ENCODE data around the gene SLC16A2.

SLC16A2 gene

DNA sequence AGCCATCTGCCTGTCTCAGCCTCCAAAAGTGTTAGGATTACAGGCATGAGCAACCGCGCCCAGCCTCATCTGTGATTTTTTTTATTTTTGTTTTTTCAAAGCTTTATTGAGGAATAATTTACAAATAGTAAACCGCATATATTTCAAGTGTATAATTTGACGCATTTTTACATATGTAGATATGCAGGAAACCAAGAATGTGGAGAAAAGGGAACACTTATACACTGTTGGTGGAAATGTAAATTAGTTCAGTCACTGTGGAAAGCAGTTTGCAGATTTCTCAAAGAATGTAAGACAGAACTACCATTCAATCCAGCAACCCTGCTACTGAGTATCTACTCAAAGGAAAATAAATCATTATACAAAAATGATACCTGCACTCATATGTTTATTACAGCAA lies 85.9 kb downstream of the SLC16A2 start:
- Histone ChIP-seq H3K4me2 (ENCODE audit: insufficient read depth, low read length, poor library complexity, severe bottlenecking) (no peak overlapping the region), H3K27me3 (ENCODE audit: control insufficient read depth in 3 of 3, insufficient read depth in 3 of 3, low read depth in 1 of 3, low read length in 3 of 3) (no peaks in the 10 kb centered on the region), H2BK15ac (ENCODE audit: low read length) (no peak overlapping the region), H4K8ac (ENCODE audit: low read depth, low read length) (no peak overlapping the region), H3K9ac (ENCODE audit: low read depth, low read length, poor library complexity) (no peak overlapping the region), H2BK12ac (ENCODE audit: low read length) (no peak overlapping the region), H2BK120ac (ENCODE audit: low read depth, low read length) (no peak overlapping the region), H3K23ac (ENCODE audit: low read depth, low read length, poor library complexity) (no peak overlapping the region), H2BK5ac (ENCODE audit: low read length) (no peak overlapping the region), H3K4me3 (ENCODE audit: low read length in 2 of 2) (no peak overlapping the region), H2AFZ (ENCODE audit: low read length) (no peak overlapping the region), H3K9me3 (replicated peaks in 1 of 2; ENCODE audit: control insufficient read depth in 2 of 2, insufficient read depth in 1 of 2, low read depth in 1 of 2, low read length in 2 of 2) (no peaks in the 10 kb centered on the region), H3K18ac (ENCODE audit: low read length) (no peak overlapping the region), H4K91ac (ENCODE audit: low read depth, low read length, poor library complexity) (no peak overlapping the region), H3K4ac (ENCODE audit: low read length) (no peak overlapping the region), H3K36me3 (replicated peaks in 1 of 2; ENCODE audit: control insufficient read depth in 2 of 2, insufficient read depth in 2 of 2, low read length in 2 of 2) (no peaks in the 10 kb centered on the region), H3K14ac (ENCODE audit: low read length) (no peak overlapping the region), H3K79me1 (ENCODE audit: low read depth, low read length) (no peaks in the 10 kb centered on the region), H3K4me1 (ENCODE audit: control insufficient read depth in 2 of 2, insufficient read depth in 1 of 2, low read depth in 1 of 2, low read length in 2 of 2) (peaks cover 0 to 1% of the 10 kb centered on the region in 2 donors), H3K27ac (replicated peaks; ENCODE audit: low read length) (no peak overlapping the region), H2AK5ac (ENCODE audit: low read depth, low read length) (no peak overlapping the region)
- DNase-seq (ENCODE audit: low spot score) = no peak
- no CpG with 5 or more reads among the region's 4 CpGs for WGBS, 2 donors (ENCODE audit: extremely low coverage in 2 of 2, insufficient read length in 2 of 2, insufficient replicate concordance in 1 of 2)

DNA sequence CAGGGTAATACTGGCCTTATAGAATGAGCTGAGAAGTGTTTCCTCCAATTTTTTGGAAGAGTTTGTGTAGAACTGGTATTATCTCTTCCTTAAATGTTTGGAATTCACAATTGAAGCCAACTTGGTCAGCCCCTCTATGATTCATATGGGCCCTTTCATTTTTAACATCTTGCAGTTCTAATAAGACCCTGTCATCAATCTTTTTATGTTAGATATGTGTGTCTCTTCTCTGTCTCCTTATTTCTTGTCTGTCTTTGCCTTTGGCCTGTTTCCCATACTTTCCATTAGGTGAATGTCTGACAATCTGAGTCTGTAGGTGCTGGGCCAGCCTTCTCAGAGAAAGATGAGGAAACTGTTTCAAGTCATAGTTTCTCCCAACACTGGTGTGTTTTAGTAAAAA lies 88.7 kb downstream of the SLC16A2 start:
- H2AK5ac ChIP-seq (ENCODE audit: low read depth, low read length) = no peak overlapping the region
- no peaks in the 10 kb centered on the region for H3K36me3 ChIP-seq (replicated peaks in 1 of 2; ENCODE audit: control insufficient read depth in 2 of 2, insufficient read depth in 2 of 2, low read length in 2 of 2)

DNA sequence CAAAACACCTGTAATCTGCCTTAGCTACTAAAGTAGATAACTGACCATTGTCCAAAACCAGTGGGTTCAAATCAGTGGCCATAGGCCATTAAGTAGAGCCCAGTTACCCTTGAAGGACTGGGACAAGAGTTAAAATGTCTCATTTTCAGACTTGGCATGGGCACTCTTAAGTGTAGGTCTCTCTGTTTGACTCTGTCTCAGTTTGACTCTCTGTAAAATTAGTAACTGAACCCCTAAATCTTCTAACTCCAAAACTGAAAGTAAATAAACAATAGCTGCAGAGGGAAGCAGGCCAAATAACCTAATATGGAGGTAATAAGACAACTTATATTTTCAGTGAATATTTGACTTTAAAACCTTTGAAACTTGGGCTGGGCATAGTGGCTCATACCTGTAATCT lies 89.1 kb downstream of the SLC16A2 start:
- no peak overlapping the region for H3K23ac ChIP-seq (ENCODE audit: low read depth, low read length, poor library complexity)
- no peak overlapping the region for H3K14ac ChIP-seq (ENCODE audit: low read length)
- no peak overlapping the region for H3K4me2 ChIP-seq (ENCODE audit: insufficient read depth, low read length, poor library complexity, severe bottlenecking)
- H3K4ac ChIP-seq (ENCODE audit: low read length) = no peak overlapping the region
- H2AK5ac ChIP-seq (ENCODE audit: low read depth, low read length) = no peak overlapping the region
- no peaks in the 10 kb centered on the region for H3K9me3 ChIP-seq (replicated peaks in 1 of 2; ENCODE audit: control insufficient read depth in 2 of 2, insufficient read depth in 1 of 2, low read depth in 1 of 2, low read length in 2 of 2)
- H3K27ac ChIP-seq (replicated peaks; ENCODE audit: low read length) = no peak overlapping the region
- peaks cover 0 to 3% of the 10 kb centered on the region in 2 donors for H3K4me1 ChIP-seq (ENCODE audit: control insufficient read depth in 2 of 2, insufficient read depth in 1 of 2, low read depth in 1 of 2, low read length in 2 of 2)
- no peak overlapping the region for H4K8ac ChIP-seq (ENCODE audit: low read depth, low read length)
- H3K36me3 ChIP-seq (replicated peaks in 1 of 2; ENCODE audit: control insufficient read depth in 2 of 2, insufficient read depth in 2 of 2, low read length in 2 of 2) = no peaks in the 10 kb centered on the region
- H2BK12ac ChIP-seq (ENCODE audit: low read length) = no peak overlapping the region
- H2BK5ac ChIP-seq (ENCODE audit: low read length) = no peak overlapping the region
- no peak overlapping the region for H2BK120ac ChIP-seq (ENCODE audit: low read depth, low read length)
- H4K91ac ChIP-seq (ENCODE audit: low read depth, low read length, poor library complexity) = no peak overlapping the region
- H3K18ac ChIP-seq (ENCODE audit: low read length) = no peak overlapping the region
- H3K27me3 ChIP-seq (ENCODE audit: control insufficient read depth in 3 of 3, insufficient read depth in 3 of 3, low read depth in 1 of 3, low read length in 3 of 3) = no peaks in the 10 kb centered on the region
- no peak for DNase-seq (ENCODE audit: low spot score)
- H2BK15ac ChIP-seq (ENCODE audit: low read length) = no peak overlapping the region
- no peaks in the 10 kb centered on the region for H3K79me1 ChIP-seq (ENCODE audit: low read depth, low read length)
- H3K4me3 ChIP-seq (ENCODE audit: low read length in 2 of 2) = no peak overlapping the region
- no peak overlapping the region for H3K9ac ChIP-seq (ENCODE audit: low read depth, low read length, poor library complexity)
- no peak overlapping the region for H2AFZ ChIP-seq (ENCODE audit: low read length)

More for the DNA sequence above, 88.7 kb downstream of the SLC16A2 start:
- no peak overlapping the region for H3K18ac ChIP-seq (ENCODE audit: low read length)
- no peak overlapping the region for H2BK12ac ChIP-seq (ENCODE audit: low read length)
- no peak overlapping the region for H3K9ac ChIP-seq (ENCODE audit: low read depth, low read length, poor library complexity)
- H2BK120ac ChIP-seq (ENCODE audit: low read depth, low read length) = no peak overlapping the region
- no peak for DNase-seq (ENCODE audit: low spot score)
- H3K23ac ChIP-seq (ENCODE audit: low read depth, low read length, poor library complexity) = no peak overlapping the region
- H3K9me3 ChIP-seq (replicated peaks in 1 of 2; ENCODE audit: control insufficient read depth in 2 of 2, insufficient read depth in 1 of 2, low read depth in 1 of 2, low read length in 2 of 2) = no peaks in the 10 kb centered on the region
- no peaks in the 10 kb centered on the region for H3K27me3 ChIP-seq (ENCODE audit: control insufficient read depth in 3 of 3, insufficient read depth in 3 of 3, low read depth in 1 of 3, low read length in 3 of 3)
- H3K27ac ChIP-seq (replicated peaks; ENCODE audit: low read length) = no peak overlapping the region
- peaks cover 0 to 5% of the 10 kb centered on the region in 2 donors for H3K4me1 ChIP-seq (ENCODE audit: control insufficient read depth in 2 of 2, insufficient read depth in 1 of 2, low read depth in 1 of 2, low read length in 2 of 2)
- no peak overlapping the region for H3K4me3 ChIP-seq (ENCODE audit: low read length in 2 of 2)
- no peak overlapping the region for H4K91ac ChIP-seq (ENCODE audit: low read depth, low read length, poor library complexity)
- H3K14ac ChIP-seq (ENCODE audit: low read length) = no peak overlapping the region
- no peak overlapping the region for H3K4ac ChIP-seq (ENCODE audit: low read length)
- H3K4me2 ChIP-seq (ENCODE audit: insufficient read depth, low read length, poor library complexity, severe bottlenecking) = no peak overlapping the region
- no peaks in the 10 kb centered on the region for H3K79me1 ChIP-seq (ENCODE audit: low read depth, low read length)
- H4K8ac ChIP-seq (ENCODE audit: low read depth, low read length) = no peak overlapping the region
- no peak overlapping the region for H2BK5ac ChIP-seq (ENCODE audit: low read length)
- H2AFZ ChIP-seq (ENCODE audit: low read length) = no peak overlapping the region
- no peak overlapping the region for H2BK15ac ChIP-seq (ENCODE audit: low read length)

- H2AFZ ChIP-seq (ENCODE audit: low read length) = no peak overlapping the region
- no peak overlapping the region for H3K4ac ChIP-seq (ENCODE audit: low read length)
- no peak for DNase-seq (ENCODE audit: low spot score)
- H3K9ac ChIP-seq (ENCODE audit: low read depth, low read length, poor library complexity) = no peak overlapping the region
- no peak overlapping the region for H2BK15ac ChIP-seq (ENCODE audit: low read length)
- no peaks in the 10 kb centered on the region for H3K36me3 ChIP-seq (replicated peaks in 1 of 2; ENCODE audit: control insufficient read depth in 2 of 2, insufficient read depth in 2 of 2, low read length in 2 of 2)
- H3K18ac ChIP-seq (ENCODE audit: low read length) = no peak overlapping the region
- no peak overlapping the region for H3K14ac ChIP-seq (ENCODE audit: low read length)
- no peak overlapping the region for H4K8ac ChIP-seq (ENCODE audit: low read depth, low read length)
- H2AK5ac ChIP-seq (ENCODE audit: low read depth, low read length) = no peak overlapping the region
- no peak overlapping the region for H2BK5ac ChIP-seq (ENCODE audit: low read length)
- no CpG with 5 or more reads among the region's 3 CpGs for WGBS, 2 donors (ENCODE audit: extremely low coverage in 2 of 2, insufficient read length in 2 of 2, insufficient replicate concordance in 1 of 2)
- peaks cover 0 to 3% of the 10 kb centered on the region in 2 donors for H3K4me1 ChIP-seq (ENCODE audit: control insufficient read depth in 2 of 2, insufficient read depth in 1 of 2, low read depth in 1 of 2, low read length in 2 of 2)
- H2BK12ac ChIP-seq (ENCODE audit: low read length) = no peak overlapping the region
- H3K23ac ChIP-seq (ENCODE audit: low read depth, low read length, poor library complexity) = no peak overlapping the region
- H3K27me3 ChIP-seq (ENCODE audit: control insufficient read depth in 3 of 3, insufficient read depth in 3 of 3, low read depth in 1 of 3, low read length in 3 of 3) = no peaks in the 10 kb centered on the region
- no peak overlapping the region for H3K4me2 ChIP-seq (ENCODE audit: insufficient read depth, low read length, poor library complexity, severe bottlenecking)
- H3K4me3 ChIP-seq (ENCODE audit: low read length in 2 of 2) = no peak overlapping the region
- H3K27ac ChIP-seq (replicated peaks; ENCODE audit: low read length) = no peak overlapping the region
- no peaks in the 10 kb centered on the region for H3K79me1 ChIP-seq (ENCODE audit: low read depth, low read length)
- H3K9me3 ChIP-seq (replicated peaks in 1 of 2; ENCODE audit: control insufficient read depth in 2 of 2, insufficient read depth in 1 of 2, low read depth in 1 of 2, low read length in 2 of 2) = no peaks in the 10 kb centered on the region
- no peak overlapping the region for H2BK120ac ChIP-seq (ENCODE audit: low read depth, low read length)
- no peak overlapping the region for H4K91ac ChIP-seq (ENCODE audit: low read depth, low read length, poor library complexity)
Measured at GRCh38 chrX:74511704-74512103, 90.4 kb downstream of the SLC16A2 start.

Measured in neuronal stem cell (in vitro differentiated cells).